Lower lobe of right lung (tissue), 2 donors: ENCODE results near the gene COLGALT1. TPM values are rescaled to one million over a fixed set of nuclear protein-coding genes. Genes with fewer than 3 reads are reported as not detected.

Source experiments
- ATAC-seq, 2 donors: fragments of 200-7000 bp; cut with Tn5 transposase; one replicate each; pipeline ENCODE4 v1.9.1; 2020 to 2022; ENCODE audit warnings: mild to moderate bottlenecking in 2 of 2, moderate library complexity in 2 of 2
- DNase-seq: peaks from one replicate; pipeline ENCODE4 v3.0.0-alpha.2; 2020
- H3K27ac ChIP-seq: fragments of 200-600 bp; one replicate; pipeline ENCODE4 v1.8.0; 2022
- H3K27me3 ChIP-seq: fragments of 200-600 bp; one replicate; pipeline ENCODE4 v1.8.0; 2022; ENCODE audit warnings: low read depth
- H3K36me3 ChIP-seq: fragments of 200-600 bp; one replicate; pipeline ENCODE4 v1.8.0; 2022; ENCODE audit warnings: mild to moderate bottlenecking
- H3K4me1 ChIP-seq: fragments of 200-600 bp; one replicate; pipeline ENCODE4 v1.8.0; 2022
- H3K4me3 ChIP-seq: fragments of 200-600 bp; one replicate; pipeline ENCODE4 v1.8.0; 2022; ENCODE audit warnings: mild to moderate bottlenecking
- H3K9me3 ChIP-seq: fragments of 200-600 bp; one replicate; pipeline ENCODE4 v1.8.0; 2022
- CTCF ChIP-seq: fragments of 200-600 bp; IDR thresholded peaks from one replicate; pipeline ENCODE4 v1.8.0; 2022; ENCODE audit warnings: antibody characterized with exemption, mild to moderate bottlenecking
- intact Hi-C: fragments of 100-400 bp; cut with DNase I; formaldehyde crosslinking; loops from one replicate; pipeline ENCODE4 v1.11.0; 2022
- total RNA-seq: library from RNA; stranded (reverse); fragmentation: NEBNext Ultra II Directional; extraction: Animal tissue kit (Norgen Biotek cat#: 25700); gene quantifications from one replicate; pipeline ENCODE4 v1.2.1, GENCODE V29; 2021
- donor health status: DM: no; HTN: yes; CAD: no; lungs with severe emphysema.

The COLGALT1 gene
- total RNA-seq, 1 donor from 2014 or later: 142 TPM

GRCh38 chr19:17607936-17608335 is 52.5 kb downstream of the COLGALT1 start:
- Histone ChIP-seq H3K36me3 (no peaks in the 10 kb centered on the region), H3K27ac (no peak overlapping the region), H3K27me3 (peaks cover 10% of the 10 kb centered on the region), H3K4me3 (no peak overlapping the region), H3K4me1 (peaks cover 13% of the 10 kb centered on the region), H3K9me3 (no peaks in the 10 kb centered on the region)
- intact Hi-C loops: no loop called here
- TF ChIP-seq CTCF: no peak
- no peak for DNase-seq
- ATAC-seq: no peak

- ATAC-seq (no peak), DNase-seq (no peak)
- Histone ChIP-seq H3K4me1 (peaks cover 13% of the 10 kb centered on the region), H3K27ac (no peak overlapping the region), H3K27me3 (peaks cover 10% of the 10 kb centered on the region), H3K36me3 (no peaks in the 10 kb centered on the region), H3K4me3 (no peak overlapping the region), H3K9me3 (no peaks in the 10 kb centered on the region)
- no peak for TF ChIP-seq CTCF
- intact Hi-C loops: no loop called here
Measured at GRCh38 chr19:17610384-17610783, 54.9 kb downstream of the COLGALT1 start.

- DNase-seq (no peak), ATAC-seq (no peak)
- intact Hi-C loops: no loop called here
- Histone ChIP-seq H3K27ac (no peak overlapping the region), H3K27me3 (peaks cover 13% of the 10 kb centered on the region), H3K4me1 (peaks cover under 1% of the 10 kb centered on the region), H3K9me3 (no peaks in the 10 kb centered on the region), H3K36me3 (no peaks in the 10 kb centered on the region), H3K4me3 (no peak overlapping the region)
- TF ChIP-seq CTCF: no peak
Measured at GRCh38 chr19:17611462-17612244, 56.2 kb downstream of the COLGALT1 start.

GRCh38 chr19:17614476-17614875 is 59.0 kb downstream of the COLGALT1 start:
- ATAC-seq (no peak), DNase-seq (no peak)
- Histone ChIP-seq H3K9me3 (no peaks in the 10 kb centered on the region), H3K4me3 (no peak overlapping the region), H3K27me3 (peaks cover 19% of the 10 kb centered on the region), H3K27ac (no peak overlapping the region), H3K36me3 (no peaks in the 10 kb centered on the region), H3K4me1 (no peaks in the 10 kb centered on the region)
- intact Hi-C loops: no loop called here
- TF ChIP-seq CTCF: no peak

- no peak overlapping the region for H3K27ac ChIP-seq
- peaks cover 19% of the 10 kb centered on the region for H3K27me3 ChIP-seq
- ATAC-seq (peak in 1 of 2 donors; percentile 20), DNase-seq (no peak)
- intact Hi-C loops: no loop called here
- H3K36me3 ChIP-seq: no peaks in the 10 kb centered on the region
- H3K4me1 ChIP-seq: no peaks in the 10 kb centered on the region
- H3K4me3 ChIP-seq: peak overlapping the region; percentile 19
- no peak for TF ChIP-seq CTCF
- no peaks in the 10 kb centered on the region for H3K9me3 ChIP-seq
Measured at GRCh38 chr19:17615889-17616685, 60.6 kb downstream of the COLGALT1 start.
